ENCODE measurements around the gene CCDC57.

- no peak for TF ChIP-seq CTCF (IDR thresholded peaks at IDR 0.05)
- no peak for TF ChIP-seq POLR2A (IDR thresholded peaks at IDR 0.05)
These were observed 789 bp upstream of the CCDC57 start for GRCh38 chr17:82213251-82214011.

All from right lobe of liver (tissue), 4 donors.